Activated B cell treated with CpG ODN at 0.5 μM for 24 hours (primary cell): ENCODE measurements around the gene PLCG2. TPM values are rescaled to one million over a fixed set of nuclear protein-coding genes. Genes with fewer than 3 reads are reported as not detected.
"Not testable (repeated sequence)": the region's sequence is repeated elsewhere in the genome, so short reads cannot be mapped to it uniquely, and the experiment has no call there.

Experiments used
- ATAC-seq: fragments of 200-7000 bp; cut with Tn5 transposase; one replicate; pipeline ENCODE4 v1.10.0; 2021; ENCODE audit warnings: low read depth, mild to moderate bottlenecking, moderate library complexity
- CTCF ChIA-PET: fragments of 350-600 bp; sonication (Branson Sonifier 250); formaldehyde crosslinking; loops from one replicate; lab custom pipeline; 2021; ENCODE audit warnings: antibody characterized with exemption; lab: Charles Lee
- POLR2A ChIA-PET: fragments of 350-600 bp; sonication (Branson Sonifier 250); formaldehyde crosslinking; loops from one replicate; lab custom pipeline; 2021; ENCODE audit warnings: antibody characterized with exemption; lab: Charles Lee
- DNase-seq: peaks from one replicate; pipeline ENCODE4 v3.0.0; 2022
- H3K27ac Mint-ChIP-seq: one replicate; pipeline ENCODE4 v1.8.0; 2020; ENCODE audit warnings: mixed read lengths
- H3K27me3 Mint-ChIP-seq: one replicate; pipeline ENCODE4 v1.8.0; 2021; ENCODE audit warnings: mixed read lengths
- H3K36me3 Mint-ChIP-seq: one replicate; pipeline ENCODE4 v1.8.0; 2021; ENCODE audit warnings: low read depth, mixed read lengths
- H3K4me1 Mint-ChIP-seq: one replicate; pipeline ENCODE4 v1.8.0; 2021; ENCODE audit warnings: mixed read lengths
- H3K4me3 Mint-ChIP-seq: one replicate; pipeline ENCODE4 v1.8.0; 2020; ENCODE audit warnings: mild to moderate bottlenecking, mixed read lengths
- H3K9me3 Mint-ChIP-seq: one replicate; pipeline ENCODE4 v1.8.0; 2020; ENCODE audit warnings: mixed read lengths
- CTCF ChIP-seq: fragments of 200-600 bp; IDR thresholded peaks from one replicate; pipeline ENCODE4 v1.8.0; 2022; ENCODE audit warnings: antibody characterized with exemption, mild to moderate bottlenecking
- intact Hi-C: fragments of 100-400 bp; cut with micrococcal nuclease; formaldehyde crosslinking; loops from one replicate; pipeline ENCODE4 v1.15.1; 2024
- total RNA-seq: library from RNA; stranded (reverse); gene quantifications from 2 replicates; pipeline ENCODE4 v1.2.3, GENCODE V29; 2022

The PLCG2 gene
- total RNA-seq, 1 donor from 2014 or later, result 525 TPM

GRCh38 chr16:81928975-81929374, 149.9 kb downstream of the PLCG2 start:
- H3K27me3 Mint-ChIP-seq, result no peaks in the 10 kb centered on the region
- intact Hi-C loops, result no loop called here
- no peak for TF ChIP-seq CTCF
- H3K27ac Mint-ChIP-seq, result no peak overlapping the region
- no peak overlapping the region for H3K4me3 Mint-ChIP-seq
- no peak for DNase-seq
- ATAC-seq, result no peak
- no peaks in the 10 kb centered on the region for H3K9me3 Mint-ChIP-seq
- H3K36me3 Mint-ChIP-seq, result peaks cover 92% of the 10 kb centered on the region
- ChIA-PET CTCF (no interaction called here), POLR2A (no interaction called here)
- no peaks in the 10 kb centered on the region for H3K4me1 Mint-ChIP-seq

GRCh38 chr16:81929841-81930240, 150.8 kb downstream of the PLCG2 start:
- Mint-ChIP-seq H3K4me3 (no peak overlapping the region), H3K9me3 (no peaks in the 10 kb centered on the region), H3K27ac (no peak overlapping the region), H3K36me3 (peaks cover 93% of the 10 kb centered on the region), H3K4me1 (peaks cover 6% of the 10 kb centered on the region), H3K27me3 (no peaks in the 10 kb centered on the region)
- POLR2A ChIA-PET, result no interaction called here
- CTCF ChIA-PET, result no interaction called here
- ATAC-seq (no peak), DNase-seq (no peak)
- TF ChIP-seq CTCF, result no peak
- intact Hi-C loops, result no loop called here

- no peaks in the 10 kb centered on the region for H3K27me3 Mint-ChIP-seq
- H3K4me1 Mint-ChIP-seq, result peaks cover 6% of the 10 kb centered on the region
- intact Hi-C loops, result no loop called here
- H3K4me3 Mint-ChIP-seq, result no peak overlapping the region
- ChIA-PET POLR2A (no interaction called here), CTCF (no interaction called here)
- DNase-seq (no peak), ATAC-seq (no peak)
- H3K27ac Mint-ChIP-seq, result no peak overlapping the region
- H3K36me3 Mint-ChIP-seq, result peaks cover 95% of the 10 kb centered on the region
- TF ChIP-seq CTCF, result no peak
- H3K9me3 Mint-ChIP-seq, result no peaks in the 10 kb centered on the region
These were observed 152.8 kb downstream of the PLCG2 start for GRCh38 chr16:81931927-81932326.

GRCh38 chr16:81932668-81933067, 153.6 kb downstream of the PLCG2 start:
- TF ChIP-seq CTCF, result no peak
- Mint-ChIP-seq H3K4me1 (peaks cover 6% of the 10 kb centered on the region), H3K9me3 (no peaks in the 10 kb centered on the region), H3K27ac (no peak overlapping the region), H3K27me3 (no peaks in the 10 kb centered on the region), H3K36me3 (peaks cover 95% of the 10 kb centered on the region), H3K4me3 (no peak overlapping the region)
- intact Hi-C loops, result no loop called here
- ATAC-seq (no peak), DNase-seq (no peak)
- ChIA-PET CTCF (no interaction called here), POLR2A (no interaction called here)

- POLR2A ChIA-PET, result no interaction called here
- Mint-ChIP-seq H3K4me1 (peaks cover 6% of the 10 kb centered on the region), H3K4me3 (no peak overlapping the region), H3K27ac (peak overlapping the region; percentile 56), H3K27me3 (no peaks in the 10 kb centered on the region), H3K9me3 (no peaks in the 10 kb centered on the region), H3K36me3 (peaks cover 95% of the 10 kb centered on the region)
- TF ChIP-seq CTCF, result no peak
- CTCF ChIA-PET, result interaction anchor here (0.6 kb wide), 1 partner anchor 1920 kb away, joined by 4 read pairs; no protein-coding TSS in a partner anchor
- DNase-seq (no peak), ATAC-seq (no peak)
- intact Hi-C loops, result no loop called here
These were observed 154.3 kb downstream of the PLCG2 start for GRCh38 chr16:81933361-81933760.

- H3K9me3 Mint-ChIP-seq, POLR2A ChIA-PET, H3K4me1 Mint-ChIP-seq, ATAC-seq, DNase-seq, intact Hi-C loops, CTCF ChIA-PET, H3K27me3 Mint-ChIP-seq, H3K4me3 Mint-ChIP-seq: not testable (repeated sequence)
- Mint-ChIP-seq H3K36me3 (peaks cover 95% of the 10 kb centered on the region), H3K27ac (peak overlapping the region; percentile 65)
These were observed 155.6 kb downstream of the PLCG2 start for GRCh38 chr16:81934711-81935110.
